Posterior vena cava (tissue), 2 donors: ENCODE results near the gene DMRTC1. TPM values are rescaled to one million over a fixed set of nuclear protein-coding genes. Genes with fewer than 3 reads are reported as not detected.
"Not testable (repeated sequence)": the region's sequence is repeated elsewhere in the genome, so short reads cannot be mapped to it uniquely, and the experiment has no call there.

Experiments
- DNase-seq: peaks from one replicate; pipeline ENCODE4 v3.0.0-alpha.2; 2020; ENCODE audit warnings: low spot score
- intact Hi-C, 2 donors: fragments of 100-400 bp; cut with DNase I; formaldehyde crosslinking; loops; one replicate each; pipeline versions ENCODE4 v1.14.1 to v1.14.2; 2022 to 2023
- long read RNA-seq, 2 donors: library from polyadenylated mRNA; unstranded; transcript quantifications; one replicate each; pipeline ENCODE4 v2.0.0, GENCODE V29; 2020 to 2021
- total RNA-seq, 2 donors: library from RNA; stranded (reverse); fragmentation: NEBNext Ultra II Directional; extraction: Animal tissue kit (Norgen Biotek cat#: 25700); gene quantifications; one replicate each; pipeline ENCODE4 v1.2.1, GENCODE V29; 2021
- donor health status: DM: yes; HTN: yes; CAD: no.
- donor health status: DM: yes; HTN: yes; CAD: no.

The DMRTC1 gene
- not detected for total RNA-seq
- long read RNA-seq, donor 1 = 0 reads
- long read RNA-seq, donor 2 = 0 reads

- intact Hi-C loops, DNase-seq: not testable (repeated sequence)
Measured at GRCh38 chrX:72943819-72944169, at the start of gene DMRTC1. TSS of gene DMRTC1 (minus strand) at chrX:72943837. CDS start at chrX:72875694, 68,143 bp downstream.

DNA sequence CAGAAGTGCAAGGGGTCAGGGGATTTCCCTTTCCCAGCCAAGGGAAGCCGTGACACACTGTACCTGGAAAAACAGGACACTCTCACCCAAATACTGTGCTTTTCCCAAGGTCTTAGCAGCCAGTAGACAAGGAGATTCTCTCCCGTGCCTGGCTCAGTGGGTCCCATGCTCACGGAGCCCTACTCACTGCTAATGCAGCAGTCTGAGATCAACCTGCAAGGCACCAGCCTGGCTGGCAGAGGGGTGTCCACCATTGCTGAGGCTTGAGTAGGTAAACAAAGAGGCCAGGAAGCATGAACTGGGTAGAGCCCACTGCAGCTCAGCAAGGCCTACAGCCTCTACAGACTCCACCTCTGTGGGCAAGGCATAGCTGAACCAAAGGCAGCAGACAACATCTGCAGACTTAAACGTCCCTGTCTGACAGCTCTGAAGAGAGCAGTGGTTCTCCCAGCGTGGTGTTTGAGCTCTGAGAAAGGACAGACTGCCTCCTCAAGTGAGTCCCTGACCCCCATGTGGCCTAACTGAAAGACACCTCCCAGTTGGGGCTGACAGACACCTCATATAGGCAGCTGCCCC is 37.3 kb upstream of the DMRTC1 start:
- intact Hi-C loops = not testable (repeated sequence)
- DNase-seq = peak; percentile 32

- DNase-seq, intact Hi-C loops: not testable (repeated sequence)
Measured at GRCh38 chrX:72974885-72975284, 31.2 kb upstream of the DMRTC1 start.

DNA sequence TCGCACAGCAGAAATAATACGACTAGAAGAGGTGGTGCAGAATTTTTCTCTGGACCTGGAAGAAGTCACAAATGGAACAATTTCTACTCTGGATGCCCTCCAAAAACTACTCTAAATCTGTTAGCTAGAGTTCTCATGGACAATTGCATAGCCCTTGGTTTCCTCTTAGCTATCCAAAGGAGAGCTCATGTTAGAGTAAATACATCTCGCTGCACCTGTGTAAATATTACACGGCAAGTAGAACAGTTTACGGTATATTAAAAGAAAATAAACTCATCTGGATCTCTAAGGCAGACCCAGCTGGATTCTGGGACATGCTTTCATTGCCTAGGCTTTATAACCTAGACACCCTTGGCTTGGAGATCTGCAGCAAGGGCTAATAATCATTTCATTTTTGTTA is 28.2 kb upstream of the DMRTC1 start:
- DNase-seq, intact Hi-C loops: not testable (repeated sequence)

DNA sequence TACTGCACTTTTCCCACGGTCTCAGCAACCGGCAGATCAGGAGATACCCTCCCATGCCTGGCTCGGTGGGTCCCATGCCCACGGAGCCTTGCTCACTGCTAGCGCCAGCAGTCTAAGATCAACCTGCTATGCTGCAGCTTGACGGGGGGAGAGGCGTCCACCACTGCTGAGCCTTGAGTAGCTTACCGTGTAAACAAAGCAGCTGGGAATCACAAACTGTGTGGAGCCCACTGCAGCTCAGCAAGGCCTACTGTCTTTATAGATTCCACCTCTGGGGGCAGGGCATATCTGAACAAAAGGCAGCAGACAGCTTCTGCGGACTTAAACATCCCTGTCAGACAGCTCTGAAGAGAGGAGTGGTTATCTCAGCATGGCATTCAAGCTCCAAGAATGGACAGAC is 16.3 kb upstream of the DMRTC1 start:
- intact Hi-C loops, DNase-seq: not testable (repeated sequence)

- DNase-seq, intact Hi-C loops: not testable (repeated sequence)
Measured at GRCh38 chrX:72943035-72943818, 410 bp downstream of the DMRTC1 start.

DNA sequence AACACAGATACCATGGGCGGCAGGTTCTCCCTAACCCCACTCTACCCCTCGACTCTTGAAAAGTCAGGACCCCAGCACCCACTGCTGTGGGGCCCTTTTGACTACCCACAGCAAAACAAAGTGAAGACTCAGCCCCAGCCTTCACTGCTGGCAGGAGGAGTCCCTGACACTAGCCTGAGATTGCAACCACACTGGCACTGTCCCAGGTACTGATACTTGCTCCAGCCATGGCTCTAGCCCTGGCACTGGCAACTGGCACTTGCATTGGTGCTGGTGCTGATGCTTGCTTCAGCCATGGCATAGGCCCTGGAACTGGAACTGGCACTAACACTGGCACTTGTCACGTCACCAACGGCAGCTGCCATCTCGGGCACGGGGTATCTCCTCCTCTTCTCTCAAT is 1.4 kb downstream of the DMRTC1 start:
- DNase-seq, intact Hi-C loops: not testable (repeated sequence)

- intact Hi-C loops, DNase-seq: not testable (repeated sequence)
Measured at GRCh38 chrX:72937906-72938305, 5.7 kb downstream of the DMRTC1 start, which contains the start of gene FAM236A. TSS of gene FAM236A (plus strand) at chrX:72938206. CDS start at chrX:72938263, 57 bp downstream.

DNA sequence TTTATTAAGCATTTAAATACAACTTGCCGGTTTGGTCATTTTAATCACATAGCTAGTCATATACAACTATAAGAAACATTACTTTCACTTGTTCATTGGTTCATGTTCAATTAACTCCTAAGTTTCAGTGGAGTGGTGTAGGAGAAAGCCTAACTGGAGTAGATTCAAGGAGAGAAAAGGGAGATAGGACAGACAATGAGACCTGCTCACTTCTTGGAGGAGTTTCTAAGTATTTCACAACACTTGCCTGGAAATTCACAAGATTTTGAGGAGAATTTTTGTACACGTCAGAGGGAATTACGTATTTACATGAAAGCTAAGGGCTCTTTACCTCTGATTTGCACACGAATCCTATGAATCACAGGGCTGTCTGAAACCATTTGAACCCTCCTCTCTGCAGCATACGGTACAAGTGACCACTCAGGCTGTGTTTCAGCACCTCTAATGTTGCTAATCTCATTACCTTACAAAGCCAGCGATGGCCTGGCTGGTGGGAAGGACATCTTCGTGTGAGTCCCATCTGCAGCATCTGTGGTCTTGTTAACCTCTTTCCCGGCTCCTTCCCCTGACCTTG is 6.7 kb downstream of the DMRTC1 start:
- DNase-seq = not testable (repeated sequence)

GRCh38 chrX:72936455-72936854 is 7.2 kb downstream of the DMRTC1 start:
- intact Hi-C loops, DNase-seq: not testable (repeated sequence)

More for the DNA sequence above, 6.7 kb downstream of the DMRTC1 start:
- intact Hi-C loops = not testable (repeated sequence)

DNA sequence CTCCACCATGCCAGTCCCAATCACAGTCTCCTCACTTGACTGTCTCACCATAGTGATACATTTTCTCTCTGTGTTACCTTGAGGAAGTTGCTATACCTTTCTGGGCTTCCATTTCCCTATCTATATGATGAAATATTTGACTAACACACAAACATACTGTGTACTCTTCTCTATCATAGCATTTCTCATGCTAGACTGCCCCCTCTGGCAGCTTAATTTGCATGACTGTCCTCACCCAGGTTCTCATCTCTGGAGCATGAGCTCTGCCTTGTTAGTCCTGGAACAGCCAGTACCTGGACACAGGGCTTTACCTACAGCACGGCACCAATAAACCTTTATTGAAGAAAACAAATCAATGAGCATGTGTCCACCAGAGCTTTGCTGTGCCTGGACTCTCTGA is 11.4 kb downstream of the DMRTC1 start:
- not testable (repeated sequence) for DNase-seq

DNA sequence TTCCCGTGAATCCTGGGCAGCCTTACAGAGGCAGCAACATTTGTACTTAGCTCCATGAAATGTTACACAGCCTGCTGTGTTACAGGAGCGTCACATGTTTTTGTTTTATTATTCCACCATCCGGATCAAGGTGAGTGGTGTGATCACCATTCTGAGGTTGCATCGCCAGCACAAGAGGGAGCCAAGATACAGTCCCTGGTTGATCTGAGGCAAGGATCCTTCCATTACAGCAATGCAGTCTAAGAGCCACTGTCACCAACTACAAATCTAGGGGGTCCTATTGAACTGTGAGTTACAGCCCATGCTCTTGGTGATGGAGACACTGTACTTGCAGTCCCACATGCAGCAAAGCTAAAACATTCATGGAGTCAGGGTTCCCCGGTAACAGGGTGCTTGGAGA is 27.5 kb downstream of the DMRTC1 start:
- DNase-seq, intact Hi-C loops: not testable (repeated sequence)

More for the DNA sequence above, 11.4 kb downstream of the DMRTC1 start:
- intact Hi-C loops = not testable (repeated sequence)

GRCh38 chrX:72912315-72912714 is 31.3 kb downstream of the DMRTC1 start, which contains the start of gene FAM236C:
TSS of gene FAM236C (plus strand) at chrX:72912615. CDS start at chrX:72912715, 100 bp downstream.
- intact Hi-C loops, DNase-seq: not testable (repeated sequence)

DNA sequence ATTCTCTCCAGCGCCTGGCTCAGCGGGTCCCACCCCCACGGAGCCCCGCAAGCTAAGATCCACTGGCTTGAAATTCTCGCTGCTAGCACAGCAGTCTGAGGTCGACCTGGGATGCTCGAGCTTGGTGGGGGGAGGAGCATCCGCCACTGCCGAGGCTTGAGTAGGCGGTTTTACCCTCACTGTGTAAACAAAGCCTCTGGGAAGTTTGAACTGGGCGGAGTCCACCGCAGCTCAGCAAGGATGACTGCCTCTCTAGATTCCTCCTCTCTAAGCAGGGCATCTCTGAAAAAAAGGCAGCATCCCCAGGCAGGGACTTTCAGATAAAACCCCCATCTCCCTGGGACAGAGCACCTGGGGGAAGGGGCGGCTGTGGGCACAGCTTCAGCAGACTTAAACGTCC is 53.9 kb downstream of the DMRTC1 start:
- DNase-seq, intact Hi-C loops: not testable (repeated sequence)

DNA sequence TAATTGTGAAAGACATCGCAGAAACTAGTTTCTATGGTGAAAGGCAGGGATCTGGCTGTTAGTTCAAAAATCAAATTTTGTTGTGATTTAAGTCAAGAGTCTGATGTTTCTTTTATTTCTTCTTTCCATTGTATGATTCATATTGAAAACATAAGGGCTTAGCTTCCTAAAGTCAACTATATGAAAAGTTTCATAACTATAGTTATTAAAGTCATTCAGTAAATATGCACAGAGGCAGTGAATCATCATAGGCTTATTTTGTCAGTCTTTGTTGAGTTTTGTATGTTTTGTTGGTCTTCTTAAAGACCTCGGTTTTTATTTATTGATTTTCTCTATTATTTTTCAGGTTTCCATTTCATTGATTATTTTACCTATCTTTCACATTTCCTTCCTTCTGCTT is 60.7 kb downstream of the DMRTC1 start:
- intact Hi-C loops, DNase-seq: not testable (repeated sequence)

DNA sequence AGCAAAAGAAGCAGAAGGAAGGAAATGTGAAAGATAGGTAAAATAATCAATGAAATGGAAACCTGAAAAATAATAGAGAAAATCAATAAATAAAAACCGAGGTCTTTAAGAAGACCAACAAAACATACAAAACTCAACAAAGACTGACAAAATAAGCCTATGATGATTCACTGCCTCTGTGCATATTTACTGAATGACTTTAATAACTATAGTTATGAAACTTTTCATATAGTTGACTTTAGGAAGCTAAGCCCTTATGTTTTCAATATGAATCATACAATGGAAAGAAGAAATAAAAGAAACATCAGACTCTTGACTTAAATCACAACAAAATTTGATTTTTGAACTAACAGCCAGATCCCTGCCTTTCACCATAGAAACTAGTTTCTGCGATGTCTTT is 106.1 kb downstream of the DMRTC1 start:
- intact Hi-C loops, DNase-seq: not testable (repeated sequence)

- DNase-seq, intact Hi-C loops: not testable (repeated sequence)
Measured at GRCh38 chrX:72830701-72831100, 112.9 kb downstream of the DMRTC1 start.
